Mesothelial cell of epicardium (in vitro differentiated cells): ENCODE data around the gene GSC. TPM values are rescaled to one million over a fixed set of nuclear protein-coding genes. Genes with fewer than 3 reads are reported as not detected.

Source experiments
- DNase-seq, 2 experiments: peaks; one replicate each; pipeline ENCODE4 v3.0.0; 2021; ENCODE audit warnings: low spot score in 2 of 2; ENCODE audit not compliant: unreplicated experiment in 2 of 2
- H3K27ac Mint-ChIP-seq: 2 replicates; pipeline ENCODE4 v1.8.0; 2021; ENCODE audit warnings: mixed read lengths
- H3K27me3 Mint-ChIP-seq: 2 replicates; pipeline ENCODE4 v1.8.0; 2021; ENCODE audit warnings: low read depth, mixed read lengths
- H3K36me3 Mint-ChIP-seq: 2 replicates; pipeline ENCODE4 v1.8.0; 2021; ENCODE audit warnings: mixed read lengths
- H3K4me1 Mint-ChIP-seq: 2 replicates; pipeline ENCODE4 v1.8.0; 2021; ENCODE audit warnings: mixed read lengths
- H3K4me3 Mint-ChIP-seq: 2 replicates; pipeline ENCODE4 v1.8.0; 2021; ENCODE audit warnings: mild to moderate bottlenecking, moderate library complexity, mixed read lengths
- H3K9me3 Mint-ChIP-seq: 2 replicates; pipeline ENCODE4 v1.8.0; 2021; ENCODE audit warnings: mixed read lengths
- CTCF ChIP-seq: fragments of 200-600 bp; sonication (generic); IDR thresholded peaks from one replicate; pipeline ENCODE4 v1.5.0; 2021; ENCODE audit warnings: antibody characterized with exemption; ENCODE audit not compliant: unreplicated experiment
- total RNA-seq: library from RNA; stranded (reverse); gene quantifications from 3 replicates; pipeline ENCODE4 v1.2.1, GENCODE V29; 2021

Gene GSC
- total RNA-seq, 1 donor from 2014 or later: 3.8 TPM

- no peak for DNase-seq
- Mint-ChIP-seq H3K4me1 (peaks cover 4% of the 10 kb centered on the region), H3K36me3 (no peaks in the 10 kb centered on the region), H3K9me3 (no peaks in the 10 kb centered on the region), H3K27ac (no peak overlapping the region), H3K4me3 (no peak overlapping the region), H3K27me3 (peaks cover 38% of the 10 kb centered on the region)
- TF ChIP-seq CTCF: no peak
Observed at GRCh38 chr14:94754391-94754942, 15.4 kb downstream of the GSC start.

- TF ChIP-seq CTCF: no peak
- H3K4me3 Mint-ChIP-seq: no peak overlapping the region
- H3K36me3 Mint-ChIP-seq: no peaks in the 10 kb centered on the region
- DNase-seq: no peak
- H3K27me3 Mint-ChIP-seq: peaks cover 34% of the 10 kb centered on the region
- no peak overlapping the region for H3K27ac Mint-ChIP-seq
- H3K4me1 Mint-ChIP-seq: peaks cover 11% of the 10 kb centered on the region
- no peaks in the 10 kb centered on the region for H3K9me3 Mint-ChIP-seq
Observed at GRCh38 chr14:94752591-94753436, 17.1 kb downstream of the GSC start.

GRCh38 chr14:94751956-94752355 lies 18.0 kb downstream of the GSC start:
- Mint-ChIP-seq H3K36me3 (no peaks in the 10 kb centered on the region), H3K4me3 (no peak overlapping the region), H3K27ac (no peak overlapping the region), H3K27me3 (peaks cover 31% of the 10 kb centered on the region), H3K9me3 (no peaks in the 10 kb centered on the region), H3K4me1 (peaks cover 13% of the 10 kb centered on the region)
- no peak for TF ChIP-seq CTCF
- DNase-seq: no peak

GRCh38 chr14:94751321-94751720 lies 18.6 kb downstream of the GSC start:
- no peaks in the 10 kb centered on the region for H3K36me3 Mint-ChIP-seq
- DNase-seq: no peak
- no peak overlapping the region for H3K27ac Mint-ChIP-seq
- no peaks in the 10 kb centered on the region for H3K9me3 Mint-ChIP-seq
- peaks cover 27% of the 10 kb centered on the region for H3K27me3 Mint-ChIP-seq
- TF ChIP-seq CTCF: no peak
- H3K4me3 Mint-ChIP-seq: no peak overlapping the region
- H3K4me1 Mint-ChIP-seq: peaks cover 13% of the 10 kb centered on the region

GRCh38 chr14:94750371-94750770 lies 19.5 kb downstream of the GSC start:
- no peaks in the 10 kb centered on the region for H3K36me3 Mint-ChIP-seq
- TF ChIP-seq CTCF: no peak
- H3K27me3 Mint-ChIP-seq: peaks cover 24% of the 10 kb centered on the region
- no peak overlapping the region for H3K27ac Mint-ChIP-seq
- no peaks in the 10 kb centered on the region for H3K9me3 Mint-ChIP-seq
- no peak for DNase-seq
- peaks cover 13% of the 10 kb centered on the region for H3K4me1 Mint-ChIP-seq
- H3K4me3 Mint-ChIP-seq: no peak overlapping the region
